ENCODE data around the gene DMRTC2. TPM values are rescaled to one million over a fixed set of nuclear protein-coding genes. Genes with fewer than 3 reads are reported as not detected.

The DMRTC2 gene
- total and polyA plus RNA-seq, 8 donors, result not detected

DNA sequence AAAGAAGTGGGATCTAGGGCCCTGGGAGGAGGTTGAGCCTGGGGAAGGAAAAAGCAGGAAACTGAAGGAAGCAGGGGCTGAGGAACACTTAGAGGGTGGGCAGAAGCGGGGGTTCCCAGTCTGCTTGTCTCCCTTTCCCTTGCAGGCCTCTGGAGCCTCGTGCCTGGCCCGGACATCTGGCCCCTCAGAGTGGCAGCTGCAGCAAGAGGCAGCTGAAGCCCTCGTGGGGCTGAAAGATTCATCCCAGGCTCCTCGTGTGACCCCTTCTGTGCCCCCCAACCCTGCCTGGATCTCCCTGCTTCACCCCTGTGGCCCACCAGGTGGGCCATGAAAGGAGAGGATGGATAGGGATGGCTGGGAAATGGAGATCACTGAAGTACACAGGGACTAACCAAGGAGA, 5.5 kb downstream of the DMRTC2 start:
- Histone ChIP-seq H3K4me3 (no peak overlapping the region), H3K36me3 (no peaks in the 10 kb centered on the region), H3K27me3 (peaks cover 0 to 21% (median 0%) of the 10 kb centered on the region in 3 donors), H3K9me3 (no peaks in the 10 kb centered on the region), H3K4me1 (no peaks in the 10 kb centered on the region), H3K27ac (no peak overlapping the region)
- TF ChIP-seq POLR2AphosphoS5 (IDR thresholded peaks at IDR 0.05) (no peak), POLR2A (IDR thresholded peaks at IDR 0.05) (no peak), EP300 (IDR thresholded peaks at IDR 0.05) (no peak)
- TF ChIP-seq, protein P1, sequence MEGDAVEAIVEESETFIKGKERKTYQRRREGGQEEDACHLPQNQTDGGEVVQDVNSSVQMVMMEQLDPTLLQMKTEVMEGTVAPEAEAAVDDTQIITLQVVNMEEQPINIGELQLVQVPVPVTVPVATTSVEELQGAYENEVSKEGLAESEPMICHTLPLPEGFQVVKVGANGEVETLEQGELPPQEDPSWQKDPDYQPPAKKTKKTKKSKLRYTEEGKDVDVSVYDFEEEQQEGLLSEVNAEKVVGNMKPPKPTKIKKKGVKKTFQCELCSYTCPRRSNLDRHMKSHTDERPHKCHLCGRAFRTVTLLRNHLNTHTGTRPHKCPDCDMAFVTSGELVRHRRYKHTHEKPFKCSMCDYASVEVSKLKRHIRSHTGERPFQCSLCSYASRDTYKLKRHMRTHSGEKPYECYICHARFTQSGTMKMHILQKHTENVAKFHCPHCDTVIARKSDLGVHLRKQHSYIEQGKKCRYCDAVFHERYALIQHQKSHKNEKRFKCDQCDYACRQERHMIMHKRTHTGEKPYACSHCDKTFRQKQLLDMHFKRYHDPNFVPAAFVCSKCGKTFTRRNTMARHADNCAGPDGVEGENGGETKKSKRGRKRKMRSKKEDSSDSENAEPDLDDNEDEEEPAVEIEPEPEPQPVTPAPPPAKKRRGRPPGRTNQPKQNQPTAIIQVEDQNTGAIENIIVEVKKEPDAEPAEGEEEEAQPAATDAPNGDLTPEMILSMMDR (IDR thresholded peaks at IDR 0.05), result no peak
- no peak for DNase-seq
- intact Hi-C loops (cut with DNase I; ENCODE audit: low total_unique reads), result no loop called here
- WGBS, 5 donors, result 67 to 70% (median 68%) methylated on average over 5 of the region's 5 CpGs

DNA sequence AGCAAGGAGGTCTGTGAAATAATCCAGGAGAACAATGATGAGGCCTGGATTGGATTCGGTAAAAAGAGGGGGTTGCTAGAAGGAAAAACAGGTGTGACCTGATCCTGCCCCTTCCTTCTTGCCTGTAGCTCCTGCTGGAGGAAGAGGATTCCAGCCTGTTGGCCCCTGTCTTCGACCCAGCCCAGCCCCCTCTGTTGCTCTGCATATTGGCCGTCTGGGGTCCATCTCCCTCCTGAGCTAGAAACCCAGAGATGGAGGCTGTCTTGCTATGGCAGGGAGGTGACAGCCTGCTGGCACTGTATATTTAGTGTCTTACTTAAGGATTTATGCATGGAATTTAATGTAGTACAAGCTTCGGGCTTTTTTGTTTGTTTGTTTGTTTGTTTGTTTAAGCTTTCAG, 6.6 kb downstream of the DMRTC2 start:
- H3K36me3 ChIP-seq, result no peaks in the 10 kb centered on the region
- TF ChIP-seq, protein P1 (IDR thresholded peaks at IDR 0.05), result no peak
- TF ChIP-seq POLR2A (IDR thresholded peaks at IDR 0.05) (no peak), EP300 (IDR thresholded peaks at IDR 0.05) (no peak), POLR2AphosphoS5 (IDR thresholded peaks at IDR 0.05) (no peak)
- 32 to 54% (median 43%) methylated on average over 4 of the region's 4 CpGs for WGBS, 5 donors
- intact Hi-C loops (cut with DNase I; ENCODE audit: low total_unique reads), result no loop called here
- no peak overlapping the region for H3K4me3 ChIP-seq
- H3K9me3 ChIP-seq, result no peaks in the 10 kb centered on the region
- H3K27me3 ChIP-seq, result peaks cover 0 to 21% (median 0%) of the 10 kb centered on the region in 3 donors
- DNase-seq, result no peak
- no peak overlapping the region for H3K27ac ChIP-seq
- no peaks in the 10 kb centered on the region for H3K4me1 ChIP-seq

DNA sequence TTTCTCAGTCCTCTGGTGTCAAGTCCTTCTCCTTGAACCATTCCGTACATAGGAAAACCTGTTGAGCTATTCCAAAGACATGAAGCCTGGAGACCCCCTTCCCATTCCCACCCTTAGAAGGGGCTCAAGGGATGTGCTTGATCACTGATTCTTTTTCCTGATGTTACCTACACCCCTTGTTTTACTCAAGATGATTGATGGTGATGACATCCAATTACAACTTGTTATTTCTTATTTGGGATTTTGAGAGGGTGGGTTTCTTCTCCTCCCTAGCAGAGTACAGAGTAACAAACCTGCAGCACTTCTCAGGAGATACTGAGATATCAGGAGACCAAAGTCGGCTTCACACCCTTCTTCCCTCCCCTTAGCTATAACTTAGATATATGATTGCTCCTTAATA, 8.5 kb downstream of the DMRTC2 start:
- intact Hi-C loops (cut with DNase I; ENCODE audit: low total_unique reads), result no loop called here
- H3K9me3 ChIP-seq, result no peaks in the 10 kb centered on the region
- no peaks in the 10 kb centered on the region for H3K36me3 ChIP-seq
- TF ChIP-seq POLR2A (IDR thresholded peaks at IDR 0.05), result no peak
- no peak for TF ChIP-seq EP300 (IDR thresholded peaks at IDR 0.05)
- TF ChIP-seq POLR2AphosphoS5 (IDR thresholded peaks at IDR 0.05), result no peak
- TF ChIP-seq, protein P1 (IDR thresholded peaks at IDR 0.05), result no peak
- H3K27ac ChIP-seq, result no peak overlapping the region
- peaks cover 0 to 1% (median under 1%) of the 10 kb centered on the region in 4 donors for H3K4me1 ChIP-seq
- H3K4me3 ChIP-seq, result no peak overlapping the region
- H3K27me3 ChIP-seq, result peaks cover 0 to 21% (median 0%) of the 10 kb centered on the region in 3 donors
- WGBS, 5 donors, result 40 to 85% (median 69%) methylated on average over 2 of the region's 2 CpGs
- DNase-seq, result no peak

DNA sequence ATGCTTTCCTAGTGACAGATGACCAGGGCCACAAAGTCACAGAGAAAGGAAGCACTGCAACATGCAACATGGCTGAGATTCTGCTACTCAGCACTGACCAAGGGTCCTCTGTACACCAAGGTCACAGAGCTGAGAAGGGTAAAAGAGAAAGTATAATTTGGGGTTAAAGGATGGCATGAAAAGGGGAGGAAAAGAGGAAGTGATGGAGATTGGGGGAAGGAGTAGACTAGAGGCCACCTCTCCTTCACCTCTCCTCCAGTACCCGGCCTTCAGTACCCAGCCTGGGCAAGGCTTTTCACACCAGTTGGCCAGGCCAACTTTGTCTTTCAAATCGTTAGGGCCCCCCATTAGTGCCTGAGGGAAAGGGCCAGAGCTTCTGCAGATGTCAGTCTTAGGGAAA, 8.9 kb downstream of the DMRTC2 start:
- Histone ChIP-seq H3K27me3 (peaks cover 0 to 21% (median 0%) of the 10 kb centered on the region in 3 donors), H3K27ac (no peak overlapping the region), H3K4me1 (peaks cover under 1 to 5% (median 3%) of the 10 kb centered on the region in 4 donors), H3K9me3 (no peaks in the 10 kb centered on the region), H3K4me3 (no peak overlapping the region), H3K36me3 (no peaks in the 10 kb centered on the region)
- TF ChIP-seq EP300 (IDR thresholded peaks at IDR 0.05), result no peak
- TF ChIP-seq, protein P1 (IDR thresholded peaks at IDR 0.05), result no peak
- TF ChIP-seq POLR2A (IDR thresholded peaks at IDR 0.05), result no peak
- no peak for TF ChIP-seq POLR2AphosphoS5 (IDR thresholded peaks at IDR 0.05)
- intact Hi-C loops (cut with DNase I; ENCODE audit: low total_unique reads), result no loop called here
- 63 to 76% (median 69%) methylated on average over 2 of the region's 2 CpGs for WGBS, 5 donors
- no peak for DNase-seq
